NCI-H2227 treated with DMSO at 0.1 percent for 48 hours (cell line): ENCODE data around the gene ACTR10.

ENCODE experiments used
- DNase-seq: peaks from one replicate; lab custom pipeline; 2025; lab: John Stamatoyannopoulos, UW

The ACTR10 gene

GRCh38 chr14:58281969-58282368, 82.0 kb downstream of the ACTR10 start:
- no peak for DNase-seq

GRCh38 chr14:58282925-58283593, 83.1 kb downstream of the ACTR10 start:
- no peak for DNase-seq

- DNase-seq, result no peak
These were observed 83.8 kb downstream of the ACTR10 start for GRCh38 chr14:58283730-58284129.

GRCh38 chr14:58285132-58285531, 85.2 kb downstream of the ACTR10 start:
- DNase-seq, result no peak
